Stomach smooth muscle (tissue), 2 donors: ENCODE measurements around the gene OR5AR1.
"Not testable (repeated sequence)": the region's sequence is repeated elsewhere in the genome, so short reads cannot be mapped to it uniquely, and the experiment has no call there.

Experiments
- H3K27ac ChIP-seq: one replicate; pipeline ENCODE4 v1.7.0; 2013; ENCODE audit warnings: mild to moderate bottlenecking, low read length, inconsistent platforms
- H3K27me3 ChIP-seq, 2 donors: one replicate each; pipeline ENCODE4 v1.7.0; 2013; ENCODE audit warnings: low read length in 2 of 2; ENCODE audit not compliant: insufficient read depth in 2 of 2, control insufficient read depth in 1 of 2
- H3K36me3 ChIP-seq, 2 donors: one replicate each; pipeline ENCODE4 v1.7.0; 2013; ENCODE audit warnings: low read length in 2 of 2; ENCODE audit not compliant: control insufficient read depth in 2 of 2, insufficient read depth in 2 of 2
- H3K4me1 ChIP-seq: one replicate; pipeline ENCODE4 v1.7.0; 2013; ENCODE audit warnings: low read length; ENCODE audit not compliant: control insufficient read depth, insufficient read depth
- H3K4me3 ChIP-seq, 2 donors: one replicate each; pipeline ENCODE4 v1.7.0; 2013; ENCODE audit warnings: low read length in 2 of 2
- H3K9ac ChIP-seq, 2 donors: one replicate each; pipeline ENCODE4 v1.7.0; 2013; ENCODE audit warnings: low read length in 2 of 2, mild to moderate bottlenecking in 1 of 2
- H3K9me3 ChIP-seq, 2 donors: one replicate each; pipeline ENCODE4 v1.7.0; 2013; ENCODE audit warnings: low read length in 2 of 2; ENCODE audit not compliant: control insufficient read depth in 2 of 2
- donor health status: healthy.
- donor health status: Pancreatic carcinoma.

OR5AR1 gene

DNA sequence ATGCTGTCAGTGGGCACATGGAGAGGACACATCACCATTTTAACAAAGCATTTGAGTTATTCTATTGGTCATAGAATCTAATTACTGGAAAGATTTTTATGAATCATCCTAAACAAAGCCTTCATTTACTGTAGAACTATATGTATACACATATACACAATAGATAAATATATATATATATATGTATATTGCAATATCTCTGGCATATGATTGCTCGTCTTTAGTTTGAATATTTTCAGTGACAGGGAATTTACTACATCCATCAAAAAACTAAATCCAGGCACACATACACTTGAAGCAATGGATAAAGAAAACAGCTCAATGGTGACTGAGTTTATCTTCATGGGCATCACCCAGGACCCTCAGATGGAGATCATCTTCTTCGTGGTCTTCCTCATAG, at the start of gene OR5AR1:
Gene OR5AR1 (plus strand): TSS at position 301 of the 400 bp plus-strand sequence. CDS start 0 bp downstream, at position 301.
- Histone ChIP-seq H3K4me3 (no peak within 1 kb of the TSS), H3K36me3 (no peaks in the 10 kb centered on the region), H3K27ac (no peak within 1 kb of the TSS), H3K9me3 (no peaks in the 10 kb centered on the region), H3K9ac (no peak within 1 kb of the TSS), H3K27me3 (no peaks in the 10 kb centered on the region), H3K4me1 (no peaks in the 10 kb centered on the region)

GRCh38 chr11:56624661-56625110, 38.8 kb upstream of the OR5AR1 start:
- H3K27me3 ChIP-seq, result no peaks in the 10 kb centered on the region
- no peaks in the 10 kb centered on the region for H3K36me3 ChIP-seq
- no peak overlapping the region for H3K27ac ChIP-seq
- no peak overlapping the region for H3K9ac ChIP-seq
- no peaks in the 10 kb centered on the region for H3K9me3 ChIP-seq
- no peak overlapping the region for H3K4me3 ChIP-seq
- no peaks in the 10 kb centered on the region for H3K4me1 ChIP-seq

GRCh38 chr11:56625946-56626345, 37.5 kb upstream of the OR5AR1 start:
- Histone ChIP-seq H3K4me3 (no peak overlapping the region), H3K9me3 (no peaks in the 10 kb centered on the region), H3K9ac (no peak overlapping the region), H3K27ac (no peak overlapping the region), H3K36me3 (no peaks in the 10 kb centered on the region), H3K27me3 (no peaks in the 10 kb centered on the region), H3K4me1 (no peaks in the 10 kb centered on the region)

GRCh38 chr11:56632329-56632728, 31.2 kb upstream of the OR5AR1 start:
- Histone ChIP-seq H3K36me3 (no peaks in the 10 kb centered on the region), H3K4me1 (no peaks in the 10 kb centered on the region), H3K27me3 (no peaks in the 10 kb centered on the region), H3K9me3 (no peaks in the 10 kb centered on the region), H3K4me3 (no peak overlapping the region), H3K9ac (no peak overlapping the region), H3K27ac (no peak overlapping the region)

DNA sequence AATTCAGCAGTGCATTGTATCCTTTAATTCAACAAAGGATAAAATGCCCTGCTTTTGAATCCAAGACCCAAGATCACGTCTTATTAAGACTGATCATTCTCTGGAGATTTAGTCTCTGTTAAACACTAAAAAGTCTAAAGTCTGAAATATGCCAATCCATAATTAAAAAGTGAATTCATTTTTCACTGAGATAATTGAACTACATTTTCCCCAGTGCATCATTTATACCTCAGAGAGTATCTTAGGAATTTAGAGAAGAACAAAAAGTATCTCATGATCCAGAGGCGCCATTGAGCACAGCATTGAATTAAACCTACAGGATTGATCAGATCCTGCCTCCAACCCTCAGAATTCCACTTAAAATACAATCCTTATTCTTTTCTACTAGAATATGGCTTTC, 26.6 kb upstream of the OR5AR1 start:
- no peak overlapping the region for H3K9ac ChIP-seq
- H3K27me3 ChIP-seq, result no peaks in the 10 kb centered on the region
- no peaks in the 10 kb centered on the region for H3K4me1 ChIP-seq
- no peak overlapping the region for H3K4me3 ChIP-seq
- H3K9me3 ChIP-seq, result no peaks in the 10 kb centered on the region
- H3K27ac ChIP-seq, result no peak overlapping the region
- H3K36me3 ChIP-seq, result no peaks in the 10 kb centered on the region

- Histone ChIP-seq H3K9me3 (no peaks in the 10 kb centered on the region), H3K9ac (no peak overlapping the region), H3K4me1 (no peaks in the 10 kb centered on the region), H3K27me3 (no peaks in the 10 kb centered on the region), H3K27ac (no peak overlapping the region), H3K36me3 (no peaks in the 10 kb centered on the region), H3K4me3 (no peak overlapping the region)
These were observed 26.0 kb upstream of the OR5AR1 start for GRCh38 chr11:56637500-56637899.

GRCh38 chr11:56642339-56642738, 21.1 kb upstream of the OR5AR1 start, which contains the start of gene OR5AP2:
Gene OR5AP2, minus strand, starts transcription at chr11:56642439. Its CDS starts 0 bp downstream, at chr11:56642439.
- no peaks in the 10 kb centered on the region for H3K36me3 ChIP-seq
- H3K27me3 ChIP-seq, result no peaks in the 10 kb centered on the region
- H3K9me3 ChIP-seq, result no peaks in the 10 kb centered on the region
- no peaks in the 10 kb centered on the region for H3K4me1 ChIP-seq
- H3K4me3 ChIP-seq, result no peak within 1 kb of the TSS
- no peak within 1 kb of the TSS for H3K9ac ChIP-seq
- no peak within 1 kb of the TSS for H3K27ac ChIP-seq

- no peak overlapping the region for H3K4me3 ChIP-seq
- no peak overlapping the region for H3K27ac ChIP-seq
- H3K27me3 ChIP-seq, result no peaks in the 10 kb centered on the region
- no peaks in the 10 kb centered on the region for H3K9me3 ChIP-seq
- H3K4me1 ChIP-seq, result no peaks in the 10 kb centered on the region
- H3K9ac ChIP-seq, result no peak overlapping the region
- no peaks in the 10 kb centered on the region for H3K36me3 ChIP-seq
These were observed 3.7 kb upstream of the OR5AR1 start for GRCh38 chr11:56659755-56660154.

DNA sequence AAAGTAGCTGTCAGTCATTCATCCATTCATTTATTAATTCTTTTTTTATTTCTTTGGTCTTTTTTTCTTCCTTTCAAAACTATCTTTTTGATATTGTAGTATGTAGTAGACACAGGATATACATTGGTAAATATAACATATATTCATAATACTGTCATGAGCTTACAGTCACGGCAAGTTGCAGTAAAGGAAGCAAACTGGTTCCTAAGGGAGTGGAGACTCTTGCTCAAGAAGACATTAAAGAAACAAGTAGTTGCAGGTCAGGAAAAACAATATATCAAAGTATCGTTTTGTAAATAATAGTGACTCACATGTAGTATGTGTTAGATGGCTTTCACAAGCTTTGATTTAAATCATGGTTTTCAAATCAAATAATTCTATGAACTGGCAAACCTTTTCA, 7.5 kb downstream of the OR5AR1 start:
- no peaks in the 10 kb centered on the region for H3K27me3 ChIP-seq
- H3K9ac ChIP-seq, result no peak overlapping the region
- no peaks in the 10 kb centered on the region for H3K4me1 ChIP-seq
- no peak overlapping the region for H3K27ac ChIP-seq
- H3K9me3 ChIP-seq, result no peaks in the 10 kb centered on the region
- H3K4me3 ChIP-seq, result no peak overlapping the region
- no peaks in the 10 kb centered on the region for H3K36me3 ChIP-seq

DNA sequence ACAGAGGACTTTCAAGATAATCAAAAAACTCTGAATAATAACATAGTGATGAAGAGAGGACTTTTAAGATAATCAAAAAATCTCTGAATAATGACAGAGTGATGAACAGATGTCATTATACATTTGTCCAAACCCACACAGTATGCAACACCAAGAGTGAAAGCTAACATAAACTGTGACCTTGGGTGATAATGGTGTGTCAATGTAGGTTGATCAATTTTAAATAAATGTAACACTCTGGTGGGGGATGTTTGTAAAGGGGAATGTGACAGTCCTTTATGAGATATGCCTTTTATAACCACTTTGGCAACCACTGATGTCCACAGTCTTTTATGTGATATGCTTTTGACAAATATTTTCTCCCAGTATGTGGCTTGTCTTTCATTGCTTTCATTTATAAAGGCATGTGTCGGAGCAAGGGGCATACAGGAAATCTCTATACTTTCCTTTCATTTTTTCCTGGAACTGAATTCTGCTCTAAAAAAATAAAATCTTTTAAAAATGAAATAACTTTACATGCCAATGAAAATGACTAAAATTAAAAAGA, 25.1 kb downstream of the OR5AR1 start:
- no peaks in the 10 kb centered on the region for H3K36me3 ChIP-seq
- no peak overlapping the region for H3K9ac ChIP-seq
- H3K4me3 ChIP-seq, result no peak overlapping the region
- no peak overlapping the region for H3K27ac ChIP-seq
- H3K9me3 ChIP-seq, result no peaks in the 10 kb centered on the region
- no peaks in the 10 kb centered on the region for H3K4me1 ChIP-seq
- no peaks in the 10 kb centered on the region for H3K27me3 ChIP-seq

GRCh38 chr11:56691179-56691578, 27.7 kb downstream of the OR5AR1 start:
- not testable (repeated sequence) for H3K4me1 ChIP-seq, H3K27ac ChIP-seq, H3K4me3 ChIP-seq, H3K9me3 ChIP-seq, H3K27me3 ChIP-seq, H3K9ac ChIP-seq, H3K36me3 ChIP-seq
